NCI-H748 treated with DMSO at 0.1 percent for 48 hours (cell line): ENCODE data around the gene VAC14.
A peak's percentile ranks its signal among the peaks of the same experiment; 100 is the strongest.

Source experiments
- DNase-seq: peaks from one replicate; lab custom pipeline; 2025; lab: John Stamatoyannopoulos, UW

VAC14 gene

DNA sequence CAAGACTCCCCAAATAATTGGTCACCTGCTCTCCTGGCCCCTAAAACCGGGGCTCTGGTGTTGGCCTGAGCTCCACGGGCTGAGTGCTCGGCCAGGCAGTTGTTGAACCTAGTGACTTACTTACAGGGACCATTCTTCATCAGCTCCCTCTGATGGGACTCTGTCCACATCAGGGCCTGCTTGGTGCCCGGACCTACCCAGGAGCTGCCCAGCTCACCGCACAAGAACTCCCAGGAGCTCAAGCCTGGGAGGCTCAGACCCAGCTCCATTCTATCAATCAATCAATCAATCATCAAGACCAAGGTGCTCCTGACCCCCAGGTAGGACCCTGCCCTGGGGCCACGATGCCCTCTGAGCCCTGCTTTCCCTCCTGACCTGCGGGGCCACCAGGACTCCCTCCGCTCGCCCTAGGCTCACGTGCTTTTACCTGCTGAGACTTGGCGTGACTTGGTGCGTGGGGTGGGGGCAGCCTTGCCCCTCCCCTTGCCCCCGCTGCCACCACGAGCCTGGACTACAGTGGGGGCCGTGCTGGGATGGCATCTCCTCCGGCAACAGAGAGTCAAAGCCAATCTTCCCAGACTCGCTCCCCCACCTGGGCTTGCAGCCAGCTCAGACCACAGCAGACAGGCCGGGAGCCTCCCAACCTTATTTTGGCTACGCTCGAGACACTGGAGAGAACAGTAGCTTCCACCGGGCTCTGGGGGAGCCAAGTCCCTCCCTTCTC is 138.9 kb downstream of the VAC14 start:
- no peak for DNase-seq

DNA sequence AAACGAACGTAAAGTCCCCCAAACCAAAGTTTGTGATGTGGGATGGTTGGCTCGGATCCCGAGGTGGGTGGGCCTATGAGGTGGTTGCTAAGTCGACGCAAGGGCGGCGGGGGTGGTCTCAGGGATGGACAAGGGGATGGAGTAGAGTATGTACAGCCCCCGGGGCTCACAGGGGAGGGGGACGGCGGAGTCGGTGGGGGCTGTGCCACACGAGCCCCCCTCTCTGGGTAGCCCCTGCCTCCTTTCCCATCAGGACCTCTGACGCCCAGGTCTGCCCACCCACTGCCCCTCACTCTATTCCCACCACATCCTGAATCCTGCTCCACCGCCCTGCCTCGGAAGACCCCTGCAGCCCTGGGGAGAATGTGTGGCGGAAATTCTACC is 139.4 kb downstream of the VAC14 start:
- no peak for DNase-seq

- no peak for DNase-seq
Observed at GRCh38 chr16:70660672-70661350, 140.1 kb downstream of the VAC14 start.

DNA sequence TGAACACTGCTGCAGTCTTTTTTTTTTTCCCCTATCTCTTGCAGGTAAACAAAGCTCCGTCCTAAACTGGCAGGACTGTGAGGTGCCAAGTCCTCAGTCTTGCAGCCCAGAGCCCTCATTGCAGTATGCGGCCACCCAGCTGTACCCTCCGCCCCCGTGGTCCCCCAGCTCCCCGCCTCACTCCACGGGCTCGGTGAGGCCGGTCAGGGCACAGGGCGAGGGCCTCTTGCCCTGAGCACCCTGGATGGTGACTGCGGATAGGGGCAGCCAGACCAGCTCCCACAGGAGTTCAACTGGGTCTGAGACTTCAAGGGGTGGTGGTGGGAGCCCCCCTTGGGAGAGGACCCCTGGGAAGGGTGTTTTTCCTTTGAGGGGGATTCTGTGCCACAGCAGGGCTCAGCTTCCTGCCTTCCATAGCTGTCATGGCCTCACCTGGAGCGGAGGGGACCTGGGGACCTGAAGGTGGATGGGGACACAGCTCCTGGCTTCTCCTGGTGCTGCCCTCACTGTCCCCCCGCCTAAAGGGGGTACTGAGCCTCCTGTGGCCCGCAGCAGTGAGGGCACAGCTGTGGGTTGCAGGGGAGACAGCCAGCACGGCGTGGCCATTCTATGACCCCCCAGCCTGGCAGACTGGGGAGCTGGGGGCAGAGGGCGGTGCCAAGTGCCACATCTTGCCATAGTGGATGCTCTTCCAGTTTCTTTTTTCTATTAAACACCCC is 140.8 kb downstream of the VAC14 start:
- no peak for DNase-seq

DNA sequence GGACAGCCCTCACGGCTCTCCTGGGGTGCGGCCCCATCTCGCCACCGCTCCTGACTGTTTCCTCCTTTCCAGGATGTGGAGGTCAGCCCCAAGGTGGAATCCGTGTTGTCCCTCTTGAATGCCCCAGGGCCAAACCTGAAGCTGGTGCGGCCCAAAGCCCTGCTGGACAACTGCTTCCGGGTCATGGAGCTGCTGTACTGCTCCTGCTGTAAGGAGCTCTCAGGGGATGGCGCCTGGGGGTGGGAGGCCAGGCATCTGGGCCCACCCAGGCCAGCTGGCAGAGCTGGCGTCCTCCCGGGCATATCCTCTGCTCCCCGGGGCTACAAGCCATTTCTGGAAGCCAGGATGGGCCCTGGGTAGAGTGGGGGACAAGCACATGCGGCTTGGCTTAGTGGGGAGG is 141.4 kb downstream of the VAC14 start:
- no peak for DNase-seq

GRCh38 chr16:70658921-70659320 is 142.0 kb downstream of the VAC14 start:
- DNase-seq = no peak

GRCh38 chr16:70657956-70658355 is 143.0 kb downstream of the VAC14 start:
- DNase-seq = no peak

DNA sequence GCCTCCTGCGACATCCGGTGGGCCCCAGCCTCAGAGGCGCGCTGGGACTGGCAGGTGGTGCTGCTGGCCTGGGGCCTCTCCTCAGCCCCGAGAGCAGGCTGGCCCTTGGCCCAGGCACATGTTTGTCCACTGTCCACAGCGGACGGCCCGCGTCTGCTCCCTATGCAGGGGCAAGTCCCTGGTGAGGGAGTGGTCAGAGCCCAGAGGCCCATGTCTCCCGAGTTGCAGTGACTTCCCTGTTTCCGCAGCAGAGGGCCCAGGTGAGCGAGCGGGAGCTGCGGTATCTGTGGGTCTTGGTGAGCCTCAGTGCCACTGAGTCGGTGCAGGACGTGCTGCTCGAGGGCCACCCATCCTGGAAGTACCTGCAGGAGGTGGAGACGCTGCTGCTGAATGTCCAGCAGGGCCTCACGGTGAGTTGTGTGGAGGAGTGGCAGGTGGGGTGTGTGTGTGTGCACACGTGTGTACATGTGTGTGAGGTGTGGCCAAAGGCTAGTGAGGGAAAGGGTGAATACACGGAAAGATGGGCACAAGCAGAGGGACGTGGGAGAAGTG is 144.2 kb downstream of the VAC14 start:
- DNase-seq = no peak

DNA sequence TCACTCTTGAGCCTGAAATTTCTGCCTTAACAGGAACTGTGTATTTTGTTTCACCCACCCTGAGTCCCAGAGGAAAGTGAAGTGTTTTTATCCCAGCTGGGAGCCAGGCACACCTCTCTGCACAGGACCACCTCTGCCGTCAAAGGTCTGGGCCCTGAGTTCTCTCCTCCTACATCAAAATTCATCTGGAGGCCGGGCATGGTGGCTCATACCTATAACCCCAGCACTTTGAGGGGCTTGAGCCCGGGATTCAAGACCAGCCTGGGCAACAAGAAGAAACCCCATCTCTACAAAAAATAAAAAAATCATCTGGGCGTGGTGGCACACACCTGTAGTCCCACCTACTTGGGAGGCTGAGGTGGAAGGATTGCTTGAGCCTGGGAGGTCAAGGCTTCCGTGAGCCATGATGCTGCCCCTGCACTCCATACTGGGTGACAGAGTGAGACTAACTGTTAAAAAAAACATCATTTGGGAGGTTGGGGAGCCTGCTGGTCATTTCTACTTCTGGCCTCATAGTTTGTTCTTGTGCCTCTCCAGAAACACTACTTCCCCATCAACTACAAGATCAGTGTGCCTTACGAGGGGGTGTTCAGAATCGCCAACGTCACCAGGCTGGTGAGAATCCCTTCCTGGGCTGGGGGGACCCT is 144.8 kb downstream of the VAC14 start:
- DNase-seq = no peak

GRCh38 chr16:70653809-70654771 is 146.9 kb downstream of the VAC14 start:
- peak; percentile 62 for DNase-seq

DNA sequence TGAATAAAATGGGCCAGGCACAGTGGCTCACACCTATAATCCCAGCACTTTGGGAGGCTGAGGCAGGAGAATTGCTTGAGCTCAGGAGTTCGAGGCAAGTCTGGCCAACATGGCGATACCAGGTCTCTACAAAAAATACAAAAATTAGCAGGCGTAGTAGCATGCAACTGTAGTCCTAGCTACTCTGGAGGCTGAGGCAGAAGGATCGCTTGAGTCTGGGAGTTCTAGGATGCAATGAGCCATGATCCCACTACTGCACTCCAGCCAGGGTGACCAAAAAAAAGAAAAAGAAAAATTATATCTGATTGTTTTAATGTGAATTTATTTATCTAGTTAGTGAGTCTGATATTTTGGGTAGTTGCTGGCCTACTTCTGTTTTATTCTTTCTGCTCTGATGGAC is 147.6 kb downstream of the VAC14 start:
- no peak for DNase-seq

DNA sequence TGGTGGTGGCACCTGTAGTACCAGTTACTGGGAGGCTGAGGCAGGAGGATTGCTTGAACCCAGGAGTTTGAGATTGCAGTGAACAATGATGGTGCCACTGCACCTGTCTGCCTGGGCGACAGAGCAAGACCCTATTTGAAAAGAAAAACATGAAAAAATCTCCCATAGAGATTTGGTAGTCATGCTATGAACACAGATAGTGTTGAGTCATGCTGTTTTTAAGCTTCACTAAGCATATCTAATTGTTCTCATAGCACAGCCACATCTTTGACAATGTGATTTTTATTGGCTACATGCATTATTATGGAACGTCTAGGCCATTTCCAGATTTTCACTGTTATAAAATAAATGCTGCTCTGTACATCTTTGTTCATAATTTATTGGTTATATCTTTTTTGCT is 148.6 kb downstream of the VAC14 start:
- no peak for DNase-seq

- no peak for DNase-seq
Observed at GRCh38 chr16:70651524-70651923, 149.4 kb downstream of the VAC14 start.

GRCh38 chr16:70650216-70650615 is 150.7 kb downstream of the VAC14 start:
- no peak for DNase-seq

GRCh38 chr16:70649300-70649699 is 151.7 kb downstream of the VAC14 start:
- DNase-seq = no peak

GRCh38 chr16:70648606-70649005 is 152.4 kb downstream of the VAC14 start:
- no peak for DNase-seq

- no peak for DNase-seq
Observed at GRCh38 chr16:70647441-70648359, 153.3 kb downstream of the VAC14 start.

- no peak for DNase-seq
Observed at GRCh38 chr16:70646260-70647241, 154.4 kb downstream of the VAC14 start, which contains the start of gene IL34. TSS of gene IL34 (plus strand) at chr16:70646559. CDS start at chr16:70646948, 389 bp downstream.
